ENCODE data around the gene CDH26. TPM values are rescaled to one million over a fixed set of nuclear protein-coding genes. Genes with fewer than 3 reads are reported as not detected.
"Not testable (repeated sequence)": the region's sequence is repeated elsewhere in the genome, so short reads cannot be mapped to it uniquely, and the experiment has no call there.

The CDH26 gene
- total RNA-seq, 1 donor from 2014 or later: 0.50 TPM

DNA sequence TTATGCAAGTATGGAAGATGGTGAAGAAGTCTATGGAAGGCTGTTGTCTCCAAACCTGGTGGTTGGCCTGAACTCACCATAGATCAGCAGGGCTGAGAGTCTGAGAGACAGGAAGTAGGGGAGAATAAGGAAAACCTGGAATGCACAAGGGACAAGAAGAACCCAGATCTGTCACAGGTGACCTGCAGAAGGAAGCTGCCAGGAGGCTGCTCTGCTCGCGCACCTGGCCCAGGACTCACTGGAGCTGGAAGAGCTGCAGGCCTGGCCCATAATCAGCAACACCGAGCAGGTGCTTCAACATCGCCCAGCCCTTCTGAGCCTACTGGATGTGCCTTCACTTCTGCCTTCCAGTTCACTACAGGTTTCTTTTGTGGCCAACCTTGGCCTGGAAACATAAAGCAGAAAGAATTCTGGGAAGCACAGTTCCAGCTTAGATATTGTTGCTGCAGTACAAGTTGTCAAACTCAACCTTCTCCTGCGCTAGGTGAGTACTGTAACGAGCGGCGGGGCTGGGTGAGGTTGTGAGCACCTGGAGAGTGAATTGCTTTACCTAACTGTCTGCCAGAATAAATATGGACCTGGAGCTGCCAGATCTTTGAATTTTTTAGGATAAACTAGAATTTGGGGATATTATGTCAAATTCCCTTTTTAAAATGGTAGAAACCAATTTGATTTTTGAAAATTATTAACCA lies 82.4 kb downstream of the CDH26 start:
- intact Hi-C loops (cut with micrococcal nuclease): no loop called here

DNA sequence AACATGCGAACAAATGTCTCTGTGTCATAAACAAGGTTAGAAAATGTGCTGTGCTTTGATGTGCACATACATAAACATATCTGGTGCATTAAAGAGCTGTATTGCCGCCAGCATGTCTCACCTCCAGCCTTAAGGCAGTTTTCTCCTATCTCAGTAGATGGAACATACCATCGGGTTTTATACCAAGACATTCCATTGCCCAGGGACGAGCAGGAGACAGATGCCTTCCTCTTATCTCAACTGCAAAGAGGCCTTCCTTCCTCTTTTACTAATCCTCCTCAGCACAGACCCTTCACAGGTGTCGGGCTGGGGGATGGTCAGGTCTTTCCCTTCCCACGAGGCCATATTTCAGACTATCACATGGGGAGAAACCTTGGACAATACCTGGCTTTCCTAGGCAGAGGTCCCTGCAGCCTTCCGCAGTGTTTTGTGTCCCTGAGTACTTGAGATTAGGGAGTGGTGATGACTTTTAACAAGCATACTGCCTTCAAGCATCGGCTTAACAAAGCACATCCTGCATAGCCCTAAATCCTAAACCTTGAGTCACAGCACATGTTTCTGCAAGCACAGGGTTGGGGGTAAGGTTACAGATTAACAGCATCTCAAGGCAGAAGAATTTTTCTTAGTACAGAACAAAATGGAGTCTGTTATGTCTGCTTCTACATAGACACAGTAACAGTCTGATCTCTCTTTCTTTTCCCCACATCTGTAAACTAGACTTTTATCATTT lies 83.4 kb downstream of the CDH26 start:
- intact Hi-C loops (cut with micrococcal nuclease): not testable (repeated sequence)

DNA sequence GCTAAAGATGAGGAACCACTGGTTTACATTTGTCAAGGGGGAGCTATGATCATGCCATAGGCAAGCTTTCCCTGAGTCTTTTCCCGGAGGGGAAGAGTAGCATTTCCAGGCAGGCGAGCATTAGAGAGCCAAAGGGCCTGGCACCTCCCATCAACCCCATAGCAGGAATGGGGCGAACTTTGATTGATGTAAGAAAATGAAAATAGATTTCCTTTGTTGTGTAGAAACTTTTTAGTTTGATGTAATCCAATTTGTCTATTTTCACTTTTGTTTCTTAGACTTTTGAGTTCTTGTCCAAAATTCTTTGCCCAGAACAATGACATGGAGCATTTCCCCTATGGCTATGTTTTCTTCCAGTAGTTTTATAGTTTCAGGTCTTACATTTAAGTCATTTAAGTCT lies 85.2 kb downstream of the CDH26 start:
- intact Hi-C loops (cut with micrococcal nuclease): no loop called here

DNA sequence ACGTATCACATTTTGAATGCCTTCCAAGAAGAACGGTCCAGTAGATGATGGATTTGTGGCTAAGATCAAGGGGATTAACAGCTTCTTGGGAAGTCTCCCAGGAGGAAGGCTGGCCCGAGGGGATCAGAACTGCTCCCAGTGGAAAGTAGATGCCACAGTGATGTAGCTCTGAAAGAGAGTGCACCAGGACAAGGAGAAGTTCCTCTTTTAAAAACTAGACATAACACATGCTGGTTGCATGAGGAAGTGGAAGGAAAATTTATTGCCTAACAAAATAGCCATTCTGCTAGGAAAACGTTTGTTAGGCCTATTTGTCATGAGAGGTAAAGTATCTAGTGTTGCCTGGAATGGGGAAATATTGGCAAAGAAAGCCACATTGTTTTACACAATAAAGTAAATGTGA lies 87.8 kb downstream of the CDH26 start:
- intact Hi-C loops (cut with micrococcal nuclease): no loop called here

DNA sequence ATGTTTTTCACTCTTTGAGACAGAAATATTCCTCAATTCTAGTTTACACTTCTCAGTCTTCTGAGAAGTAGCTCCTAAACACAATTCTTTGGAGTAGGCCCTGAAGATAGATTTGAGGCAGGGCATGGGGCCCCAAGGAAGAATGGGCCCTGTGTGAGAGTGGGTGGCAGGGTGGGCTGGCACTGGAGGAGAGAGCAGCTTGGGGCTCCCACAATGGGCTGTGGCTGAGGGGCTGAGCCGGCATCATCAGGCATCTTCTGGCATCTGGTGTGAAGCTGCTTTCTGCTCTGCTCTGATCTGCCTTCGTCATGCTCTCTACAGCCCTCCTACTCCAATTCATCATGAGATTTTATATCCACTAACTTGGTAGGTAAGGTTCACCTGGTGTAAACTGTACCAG lies 88.2 kb downstream of the CDH26 start:
- intact Hi-C loops (cut with micrococcal nuclease): no loop called here

DNA sequence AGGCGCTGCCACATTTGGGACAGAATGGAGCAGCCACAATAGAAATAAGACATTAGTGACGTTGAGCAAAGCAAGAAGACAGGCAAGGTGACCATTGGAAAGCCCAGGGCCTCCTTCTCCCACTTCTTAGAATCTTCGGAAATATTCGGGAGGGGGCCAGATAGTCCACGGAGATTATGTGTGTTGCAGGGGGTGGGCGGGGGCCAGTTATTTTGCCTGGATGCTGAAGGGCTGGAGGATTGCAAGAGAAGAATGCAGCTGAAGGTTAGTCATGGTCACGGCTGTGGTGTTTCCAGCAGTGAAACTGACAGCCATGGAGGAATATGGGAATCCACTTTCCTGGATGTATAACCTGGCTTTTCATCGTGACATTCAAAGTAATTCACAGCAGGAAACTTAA lies 88.6 kb downstream of the CDH26 start:
- intact Hi-C loops (cut with micrococcal nuclease): no loop called here

DNA sequence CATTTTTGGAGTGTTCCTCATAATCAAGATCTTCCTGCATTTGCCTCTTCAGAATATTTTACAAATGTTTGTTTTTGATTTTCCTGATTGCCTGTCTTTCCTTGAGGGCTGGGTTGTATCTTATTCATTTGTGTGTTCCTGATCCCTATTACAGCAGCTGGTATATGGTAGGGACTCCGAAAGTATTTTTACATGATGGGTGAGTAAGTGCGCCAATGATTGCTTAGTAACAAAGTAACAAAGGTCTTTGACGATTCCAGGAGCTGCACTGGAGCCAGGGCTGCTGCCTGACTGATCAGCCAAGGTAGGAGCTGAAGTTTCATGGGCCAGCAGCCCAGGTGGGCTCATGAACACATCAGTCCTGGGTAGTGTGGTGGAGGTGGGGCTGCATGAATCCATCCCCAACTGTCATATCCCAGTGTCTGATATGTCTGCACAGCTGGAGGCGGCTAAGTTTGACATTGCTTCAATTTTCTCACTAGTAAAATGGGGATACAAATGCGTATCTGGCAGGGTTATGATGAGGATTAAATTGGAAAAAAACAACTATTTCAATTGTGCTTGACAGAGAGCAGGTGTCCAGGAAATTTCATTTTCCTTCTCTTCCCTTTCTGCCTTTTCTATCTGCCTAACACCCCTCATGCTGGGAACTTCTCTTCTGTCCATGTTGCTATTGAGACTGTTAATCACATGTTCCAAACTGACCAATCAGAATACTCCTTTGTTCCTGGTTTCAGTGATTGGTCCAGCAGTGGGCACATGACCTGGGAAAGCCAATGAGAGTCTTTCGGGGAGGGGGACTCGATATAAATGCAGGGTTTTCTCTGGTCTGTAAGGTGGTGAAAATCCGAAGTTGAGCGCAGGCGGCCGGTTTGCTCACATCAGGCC lies 90.7 kb downstream of the CDH26 start:
- intact Hi-C loops (cut with micrococcal nuclease): no loop called here

DNA sequence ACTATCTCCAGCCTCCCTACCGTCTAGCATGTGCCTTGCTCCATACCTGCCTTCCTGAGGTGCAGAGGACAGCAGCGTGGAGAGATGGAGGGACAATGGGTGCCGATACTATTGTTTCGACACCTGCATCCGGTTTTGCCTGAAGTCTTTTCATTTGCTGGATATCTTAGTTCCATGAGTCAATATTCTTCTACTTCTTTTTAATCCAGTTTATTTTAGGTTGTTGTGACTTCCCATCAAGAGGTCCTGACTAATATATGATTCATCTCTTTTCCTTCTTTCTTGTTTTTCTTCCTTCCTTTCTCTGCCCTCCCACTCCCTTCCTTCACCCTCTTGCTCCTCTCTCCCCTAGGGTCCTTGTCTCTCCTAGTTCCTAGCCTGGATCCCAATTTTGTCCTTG lies 91.4 kb downstream of the CDH26 start:
- intact Hi-C loops (cut with micrococcal nuclease): no loop called here

DNA sequence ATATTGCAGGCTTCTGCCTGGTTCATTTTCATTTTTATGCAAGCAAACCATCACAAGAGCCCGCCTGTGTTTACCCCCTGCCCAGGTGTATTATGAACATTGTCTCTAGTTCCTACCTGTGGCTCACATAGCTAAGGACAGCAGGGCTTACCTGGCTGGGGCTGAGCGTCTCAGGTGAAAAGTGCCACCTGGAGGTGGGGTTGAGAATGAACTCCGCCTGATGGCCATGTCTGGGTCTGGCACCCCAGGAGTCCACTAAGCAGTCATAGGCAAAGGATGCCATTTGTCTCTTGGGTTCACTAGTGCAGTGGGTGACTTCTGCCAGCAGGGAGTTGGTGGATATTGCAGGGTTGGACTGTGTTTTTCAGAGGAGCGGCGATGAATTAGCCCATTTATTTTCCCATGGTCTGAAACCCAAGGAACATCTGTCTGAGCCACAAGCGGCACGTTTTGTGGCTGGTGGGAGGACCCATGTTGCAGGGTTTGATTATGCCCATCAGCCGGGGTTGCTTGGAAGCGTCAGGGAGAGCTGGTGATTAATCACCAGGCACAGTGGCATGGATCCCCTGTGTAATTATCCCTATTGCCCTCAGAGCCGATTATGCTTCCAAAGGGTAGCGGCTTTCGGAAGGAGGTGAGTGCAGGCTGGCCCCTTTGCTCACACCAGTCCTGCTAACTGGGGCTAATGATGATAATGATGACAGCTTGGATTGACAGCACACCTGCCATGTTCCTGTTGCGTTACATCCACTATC lies 92.1 kb downstream of the CDH26 start:
- intact Hi-C loops (cut with micrococcal nuclease): no loop called here

DNA sequence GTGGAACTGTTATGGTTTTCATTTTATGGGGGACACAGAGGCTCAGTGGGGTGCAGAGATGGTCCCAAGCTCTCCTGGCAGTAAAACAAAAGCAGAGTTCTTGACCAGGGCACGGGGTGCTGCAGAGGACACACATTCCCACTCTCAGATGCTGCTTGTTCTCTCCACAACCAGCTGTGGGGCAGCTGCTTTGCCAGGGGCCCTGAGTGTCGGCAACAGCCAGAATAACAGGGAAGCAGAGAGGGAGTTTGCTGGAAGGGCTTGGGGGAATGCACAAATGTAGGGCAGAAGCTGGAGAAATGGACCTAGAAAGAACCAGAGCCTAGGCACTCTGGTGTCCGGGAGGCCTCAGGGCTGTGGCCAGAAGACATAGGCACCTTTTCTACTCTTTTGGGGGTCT lies 93.7 kb downstream of the CDH26 start:
- intact Hi-C loops (cut with micrococcal nuclease): no loop called here

DNA sequence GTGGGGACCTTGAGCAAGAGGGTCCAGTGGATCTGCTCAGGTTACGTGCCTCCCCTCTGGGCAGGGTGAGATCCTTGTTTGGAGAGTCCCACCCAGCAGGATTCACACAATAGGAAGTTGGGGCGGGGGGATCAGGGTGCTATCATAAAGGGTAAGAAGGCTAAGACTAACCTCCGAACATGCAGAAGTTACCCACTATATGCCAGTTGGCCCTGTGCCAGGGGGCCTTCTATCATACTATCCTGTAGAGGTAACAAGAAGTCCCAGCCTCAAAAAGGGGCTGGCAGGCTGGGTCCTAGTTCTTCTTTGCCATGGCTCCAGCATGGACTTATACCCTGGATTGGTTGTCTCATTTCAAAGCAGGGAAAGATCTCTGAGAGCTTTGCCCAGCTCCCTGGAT lies 94.1 kb downstream of the CDH26 start:
- intact Hi-C loops (cut with micrococcal nuclease): no loop called here

DNA sequence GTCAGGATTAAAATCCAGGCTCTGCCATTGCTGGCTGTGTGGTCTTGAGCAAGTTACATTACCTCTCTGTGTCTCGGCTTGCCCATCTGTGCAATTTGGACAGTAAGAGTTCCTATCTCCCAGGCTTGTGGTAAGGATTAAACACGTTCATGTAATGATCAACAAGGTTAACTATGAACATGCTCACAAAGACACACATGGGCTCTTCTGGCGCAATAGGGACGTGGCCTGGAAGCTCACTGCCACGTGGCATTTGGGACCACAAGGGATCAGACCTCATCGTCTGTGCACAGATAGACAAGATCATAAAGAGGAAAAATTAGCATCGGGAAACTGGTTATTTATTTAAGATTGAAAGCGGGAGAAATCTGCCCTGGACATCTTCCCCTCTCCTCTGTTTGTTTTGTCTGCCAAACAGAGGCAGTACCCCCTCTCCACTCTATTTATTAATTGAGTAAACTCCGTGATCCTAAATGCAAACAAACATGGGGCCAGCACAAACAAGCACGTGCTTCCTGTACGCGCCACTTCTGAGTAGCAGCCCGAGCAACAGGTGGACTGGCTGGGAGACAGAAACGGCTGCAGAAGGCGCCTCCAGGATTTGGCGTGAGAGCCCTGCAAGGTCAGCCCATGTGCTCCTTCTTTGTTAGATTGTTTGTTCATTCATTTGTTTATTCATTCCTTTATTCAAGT lies 95.0 kb downstream of the CDH26 start:
- intact Hi-C loops (cut with micrococcal nuclease): no loop called here

DNA sequence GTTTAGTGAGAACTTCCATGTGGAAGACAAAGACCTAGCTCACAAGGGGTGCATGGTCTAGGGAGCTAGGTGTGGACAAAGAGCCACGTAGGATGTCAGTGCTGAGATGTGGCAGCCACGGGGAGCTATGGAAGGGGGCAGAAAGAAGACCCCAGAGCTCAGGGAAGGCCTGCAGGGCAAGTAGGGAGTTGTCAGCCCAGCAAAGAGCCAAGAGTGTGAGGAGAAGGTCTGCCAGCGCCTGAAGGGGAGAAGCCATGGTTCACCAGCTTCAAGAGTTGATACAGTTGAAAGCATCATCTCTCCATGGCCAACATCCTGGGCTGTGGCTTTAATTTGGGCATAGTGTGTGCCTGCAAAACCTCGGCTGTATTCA lies 95.6 kb downstream of the CDH26 start:
- intact Hi-C loops (cut with micrococcal nuclease): no loop called here

DNA sequence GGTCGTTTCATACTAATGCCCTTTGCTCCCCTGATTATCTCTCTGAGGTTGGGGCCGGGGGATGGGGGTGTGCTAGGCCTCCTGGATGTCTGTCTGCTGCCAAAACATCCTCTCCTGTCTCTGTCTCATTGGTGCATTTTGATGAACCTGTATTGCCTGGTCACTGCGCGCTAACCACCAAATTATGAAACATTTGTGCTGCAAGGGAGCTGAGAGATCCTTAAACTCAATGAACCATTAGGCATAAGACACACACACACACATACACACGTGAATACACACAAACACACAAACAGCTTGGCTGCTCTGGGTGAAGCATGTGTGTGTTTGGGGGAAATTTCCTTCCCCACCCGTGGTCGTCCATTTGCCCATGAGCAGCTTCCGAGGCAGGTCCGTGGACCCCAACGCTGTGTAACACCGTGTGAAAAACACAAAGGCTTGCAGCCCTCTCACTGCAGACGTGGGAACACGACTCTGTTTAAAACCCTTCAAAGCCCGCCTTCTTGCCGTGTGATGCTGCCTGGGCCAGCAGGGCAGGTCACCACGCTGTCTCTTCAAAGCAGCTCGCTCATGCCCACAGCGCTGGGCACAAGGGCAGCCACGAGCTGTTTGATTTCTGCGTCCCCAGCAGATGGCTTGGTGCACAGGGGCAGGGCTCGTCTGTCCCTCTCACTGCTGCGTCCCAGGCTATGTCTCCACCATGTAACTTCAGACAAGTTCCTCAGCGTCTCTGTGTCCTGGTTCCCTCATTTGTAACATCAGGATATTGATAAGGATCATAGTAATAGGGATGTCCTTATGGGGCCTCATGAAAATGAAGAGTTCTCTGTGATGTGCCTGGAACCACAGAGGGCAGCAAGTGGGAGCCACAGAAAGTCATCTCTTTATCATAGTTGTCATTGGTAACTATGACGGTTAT lies 96.8 kb downstream of the CDH26 start:
- intact Hi-C loops (cut with micrococcal nuclease): loop anchor here (5.0 kb wide), 1 partner anchor 152 kb away; no protein-coding TSS in a partner anchor

DNA sequence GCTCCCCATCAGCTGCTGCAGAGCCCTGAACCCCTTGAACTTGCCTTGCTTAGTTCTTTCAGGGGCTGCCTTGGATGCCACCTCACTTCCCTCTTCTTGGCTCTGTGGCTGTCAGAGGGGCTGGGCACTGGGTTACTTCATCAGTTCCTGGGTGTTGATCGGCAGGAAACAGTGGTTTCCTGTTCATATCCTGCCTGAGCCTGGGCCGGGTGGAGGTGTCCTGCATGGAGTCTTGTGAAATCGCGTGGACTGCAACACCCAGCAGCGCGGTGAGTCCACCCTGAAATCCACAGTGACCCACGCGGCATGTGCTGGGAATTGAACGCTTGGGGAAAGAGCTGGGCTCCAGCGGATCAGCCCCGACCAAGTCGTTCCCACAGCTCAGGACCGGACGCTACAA lies 97.5 kb downstream of the CDH26 start:
- intact Hi-C loops (cut with micrococcal nuclease): loop anchor here (2.0 to 5.0 kb wide), 2 partner anchors 152 to 1207 kb away; no protein-coding TSS in a partner anchor

DNA sequence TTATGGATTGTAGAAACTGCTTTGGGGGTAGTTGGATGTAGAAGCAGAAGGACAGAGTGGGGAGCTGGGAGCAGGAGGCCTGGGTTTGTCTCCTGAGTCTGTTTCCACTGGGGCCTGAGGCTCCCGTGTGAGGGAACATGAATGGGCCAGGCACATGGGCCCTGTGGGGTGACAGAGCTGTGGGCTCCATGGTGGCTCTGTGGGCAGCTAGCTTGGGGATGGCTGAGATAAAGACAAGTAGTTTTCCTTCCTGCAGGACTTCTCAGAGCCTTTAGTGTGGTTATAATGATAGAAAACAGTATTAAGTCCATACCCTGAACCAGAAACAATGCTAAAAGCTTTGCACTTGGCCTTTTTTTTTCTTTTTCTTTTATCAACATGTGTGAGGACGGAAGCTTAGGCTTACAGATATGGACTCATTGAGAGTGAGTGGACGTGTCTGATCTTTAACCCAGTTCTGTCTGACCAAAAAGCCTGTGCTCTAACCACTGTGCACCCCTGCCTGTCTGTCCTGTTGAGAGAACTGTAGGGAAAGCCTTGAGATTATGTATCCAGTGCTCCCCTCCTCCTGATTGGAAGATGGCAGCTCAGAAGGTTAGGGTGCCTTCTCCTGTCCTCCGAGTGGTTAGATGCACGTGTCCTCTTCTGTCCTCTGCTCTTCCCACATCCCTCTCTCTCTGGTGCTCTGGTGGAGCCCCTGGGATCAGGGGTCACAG lies 98.3 kb downstream of the CDH26 start:
- intact Hi-C loops (cut with micrococcal nuclease): loop anchor here (1.0 to 5.0 kb wide), 4 partner anchors 107 to 1206 kb away; no protein-coding TSS in a partner anchor

DNA sequence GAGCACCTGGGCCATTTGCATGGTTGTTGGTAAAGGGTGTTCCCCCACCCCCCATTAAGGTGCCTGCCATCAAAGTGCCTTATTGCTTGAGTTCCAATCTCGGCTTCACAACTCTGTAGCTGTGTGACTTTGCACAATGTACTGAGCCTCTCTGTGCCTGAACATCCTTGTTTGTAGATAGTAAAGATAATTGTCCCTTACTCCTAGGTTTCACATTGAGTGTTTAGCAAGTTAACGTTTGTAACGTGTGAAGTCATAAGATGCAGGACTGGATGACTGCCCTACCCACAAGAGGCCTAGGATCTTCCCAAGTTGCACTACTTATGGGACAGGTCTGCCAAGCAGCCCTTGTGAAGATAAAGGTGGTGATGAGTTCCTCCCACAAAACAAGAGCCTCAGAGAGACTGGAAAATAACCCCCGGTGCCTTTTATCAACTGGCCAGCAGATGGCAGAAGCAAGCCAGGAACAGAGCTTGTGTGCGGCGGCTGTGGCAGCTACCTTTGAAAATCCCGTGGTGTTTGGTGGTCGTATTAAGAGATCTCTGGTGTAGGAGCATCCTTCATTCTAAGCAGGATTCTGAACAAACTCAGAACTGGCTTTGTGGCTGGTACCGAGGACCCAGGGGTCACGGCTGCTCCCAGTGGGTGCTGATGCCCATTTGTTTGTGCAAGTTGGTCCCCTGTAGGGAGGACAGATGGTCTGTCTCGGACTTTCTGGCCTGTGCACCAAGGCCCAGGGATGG lies 99.1 kb downstream of the CDH26 start:
- intact Hi-C loops (cut with micrococcal nuclease): loop anchor here (1.0 to 5.0 kb wide), 4 partner anchors 108 to 1206 kb away; no protein-coding TSS in a partner anchor
